IgD-negative memory B cell (primary cell): ENCODE results near the gene CDC45. TPM values are rescaled to one million over a fixed set of nuclear protein-coding genes. Genes with fewer than 3 reads are reported as not detected.
"Not testable (repeated sequence)": the region's sequence is repeated elsewhere in the genome, so short reads cannot be mapped to it uniquely, and the experiment has no call there.

Experiments used
- H3K27ac Mint-ChIP-seq, 3 donors: one replicate each; pipeline ENCODE4 v1.8.0; 2020 to 2022; ENCODE audit warnings: mild to moderate bottlenecking in 3 of 3, mixed read lengths in 3 of 3, moderate library complexity in 1 of 3
- H3K27me3 Mint-ChIP-seq: one replicate; pipeline ENCODE4 v1.8.0; 2021; ENCODE audit warnings: mixed read lengths
- H3K36me3 Mint-ChIP-seq: one replicate; pipeline ENCODE4 v1.8.0; 2020; ENCODE audit warnings: mild to moderate bottlenecking, mixed read lengths
- H3K4me1 Mint-ChIP-seq, 3 donors: one replicate each; pipeline ENCODE4 v1.8.0; 2020 to 2022; ENCODE audit warnings: mixed read lengths in 3 of 3, mild to moderate bottlenecking in 1 of 3
- H3K4me3 Mint-ChIP-seq, 4 donors: one replicate each; pipeline ENCODE4 v1.8.0; 2020 to 2022; ENCODE audit warnings: mild to moderate bottlenecking in 4 of 4, mixed read lengths in 4 of 4, moderate library complexity in 3 of 4
- H3K9me3 Mint-ChIP-seq, 3 donors: one replicate each; pipeline ENCODE4 v1.8.0; 2020 to 2021; ENCODE audit warnings: mixed read lengths in 3 of 3, mild to moderate bottlenecking in 1 of 3
- polyA plus RNA-seq: library from polyadenylated mRNA; unstranded; fragments of 300-500 nt; fragmentation: Illumina TruSeq; gene quantifications from one replicate; pipeline ENCODE4 v1.2.3, GENCODE V29; 2021

The CDC45 gene
- polyA plus RNA-seq, 1 donor from 2014 or later: 0.39 TPM

DNA sequence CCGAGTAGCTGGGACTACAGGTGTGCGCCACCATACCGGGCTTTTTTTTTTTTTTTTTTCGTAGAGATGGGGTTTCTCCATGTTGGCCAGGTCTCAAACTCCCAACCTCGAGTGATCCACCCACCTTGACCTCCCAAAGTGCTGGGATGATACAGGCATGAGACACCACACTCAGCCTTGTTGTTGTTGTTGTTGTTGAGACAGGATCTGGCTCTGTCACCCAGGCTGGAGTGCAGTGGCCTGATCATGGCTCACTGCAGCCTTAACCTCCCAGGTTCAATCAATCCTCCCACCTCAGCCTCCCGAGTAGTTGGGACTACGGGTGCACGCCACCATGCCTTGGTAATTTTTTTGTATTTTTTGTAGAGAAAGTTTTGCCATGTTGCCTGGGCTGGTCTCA lies 67.9 kb downstream of the CDC45 start:
- Mint-ChIP-seq H3K4me1 (no peaks in the 10 kb centered on the region), H3K9me3 (no peaks in the 10 kb centered on the region), H3K27ac (no peak overlapping the region), H3K4me3 (no peak overlapping the region), H3K36me3 (peaks cover 2% of the 10 kb centered on the region), H3K27me3 (peaks cover 8% of the 10 kb centered on the region)

DNA sequence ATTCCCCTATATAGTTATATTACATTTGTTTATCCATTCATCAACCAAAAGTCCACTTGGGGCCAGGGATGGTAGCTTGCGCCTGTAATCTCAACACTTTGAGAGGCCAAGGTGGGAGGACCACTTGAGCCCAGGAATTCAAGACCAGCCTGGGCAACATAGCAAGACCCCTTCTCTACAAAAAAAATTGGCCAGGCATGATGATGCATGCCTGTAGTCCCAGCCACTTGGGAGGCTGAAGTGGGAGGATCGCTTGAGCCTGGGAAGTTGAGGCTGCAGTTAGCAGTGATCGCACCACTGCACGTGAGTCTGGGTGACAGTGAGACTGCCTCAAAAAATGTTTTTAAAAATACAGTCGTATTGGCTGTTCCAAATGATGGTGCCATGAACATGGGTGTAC lies 68.7 kb downstream of the CDC45 start:
- H3K4me3 Mint-ChIP-seq, H3K27ac Mint-ChIP-seq, H3K27me3 Mint-ChIP-seq, H3K36me3 Mint-ChIP-seq, H3K9me3 Mint-ChIP-seq, H3K4me1 Mint-ChIP-seq: not testable (repeated sequence)

DNA sequence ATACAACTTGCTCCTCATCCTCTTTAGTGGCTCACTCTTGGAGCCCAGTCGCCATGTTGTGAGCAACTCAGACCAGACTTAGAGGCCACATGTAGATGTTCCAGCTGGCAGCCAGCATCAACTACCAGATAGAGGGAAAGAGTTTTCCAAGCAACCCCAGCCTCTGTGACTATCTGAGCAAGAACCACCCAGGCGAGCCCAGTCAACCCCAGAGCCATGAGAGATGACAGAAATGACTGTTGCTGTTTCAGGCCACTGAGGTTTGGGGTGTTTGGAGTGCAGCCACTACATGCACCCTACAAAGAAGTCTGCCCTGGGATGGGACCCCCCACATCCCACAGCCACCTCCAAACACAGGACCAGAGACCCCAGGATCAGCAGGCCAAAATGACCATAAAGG lies 69.2 kb downstream of the CDC45 start:
- Mint-ChIP-seq H3K27me3 (peaks cover 8% of the 10 kb centered on the region), H3K4me1 (no peaks in the 10 kb centered on the region), H3K4me3 (no peak overlapping the region), H3K9me3 (peaks cover 0 to 1% (median 0%) of the 10 kb centered on the region in 3 donors), H3K36me3 (peaks cover 2% of the 10 kb centered on the region), H3K27ac (no peak overlapping the region)

DNA sequence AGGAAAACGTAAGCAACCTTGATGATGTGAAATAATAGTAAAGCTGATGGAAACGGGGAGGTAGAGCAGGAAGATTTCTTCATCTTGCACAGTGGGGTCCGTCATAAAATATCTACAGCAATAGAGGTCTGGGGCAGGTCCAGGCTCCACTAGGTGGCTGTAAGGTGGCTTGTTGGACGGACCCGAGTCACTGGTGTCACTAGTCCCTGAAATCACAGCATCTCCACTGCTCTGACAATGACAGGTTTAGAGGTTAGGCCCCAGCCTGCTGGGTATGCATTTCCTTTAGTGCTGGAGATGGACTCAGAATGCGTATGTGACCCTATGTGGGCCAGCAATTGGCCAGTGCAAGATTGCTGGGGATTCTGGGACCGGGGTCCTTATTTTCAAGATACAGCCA lies 69.7 kb downstream of the CDC45 start:
- Mint-ChIP-seq H3K27ac (no peak overlapping the region), H3K4me3 (no peak overlapping the region), H3K27me3 (peaks cover 8% of the 10 kb centered on the region), H3K36me3 (peaks cover 2% of the 10 kb centered on the region), H3K4me1 (no peaks in the 10 kb centered on the region), H3K9me3 (peaks cover 0 to 4% (median 0%) of the 10 kb centered on the region in 3 donors)

DNA sequence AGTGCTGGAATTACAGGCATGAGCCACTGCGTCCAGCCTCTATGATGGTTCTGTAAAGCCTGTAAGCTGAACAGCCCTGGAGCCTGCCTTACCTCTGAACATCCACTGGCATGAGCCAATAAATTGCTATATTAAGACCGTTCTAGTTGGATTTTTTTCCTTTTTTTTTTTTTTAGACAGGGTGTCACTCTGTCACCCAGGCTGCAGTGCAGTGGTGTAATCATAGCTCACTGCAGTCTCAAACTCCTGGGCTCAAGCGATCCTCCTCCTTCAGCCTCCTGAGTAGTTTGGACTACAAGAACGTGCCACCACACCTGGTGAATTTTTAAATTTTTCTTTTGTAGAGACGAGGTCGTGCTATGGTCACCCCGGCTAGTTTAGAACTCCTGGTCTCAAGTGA lies 70.7 kb downstream of the CDC45 start:
- Mint-ChIP-seq H3K36me3 (peaks cover 2% of the 10 kb centered on the region), H3K4me3 (no peak overlapping the region), H3K9me3 (peaks cover 0 to 4% (median 0%) of the 10 kb centered on the region in 3 donors), H3K27me3 (peaks cover 10% of the 10 kb centered on the region), H3K4me1 (no peaks in the 10 kb centered on the region), H3K27ac (no peak overlapping the region)

DNA sequence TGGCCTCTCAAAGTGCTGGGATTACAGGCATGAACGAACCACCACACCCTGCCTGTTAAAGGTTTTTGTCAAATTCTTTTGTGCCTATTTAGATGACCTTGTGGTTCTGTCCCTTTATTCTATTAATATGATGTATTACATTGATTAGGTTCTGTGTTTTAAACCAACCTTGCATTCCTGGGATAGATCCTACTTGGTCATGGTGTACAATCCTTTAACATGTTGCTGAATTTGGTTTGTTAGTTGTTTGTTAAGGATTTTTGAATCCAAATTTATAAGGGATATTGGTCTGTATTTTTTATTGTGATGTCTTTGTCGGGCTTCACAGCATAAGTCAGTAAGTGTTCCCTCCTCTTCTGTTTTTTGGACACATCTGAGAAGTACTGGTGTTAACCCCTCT lies 73.5 kb downstream of the CDC45 start:
- Mint-ChIP-seq H3K27me3 (peaks cover 9% of the 10 kb centered on the region), H3K4me1 (no peaks in the 10 kb centered on the region), H3K4me3 (no peak overlapping the region), H3K27ac (no peak overlapping the region), H3K9me3 (peaks cover 0 to 4% (median 0%) of the 10 kb centered on the region in 3 donors), H3K36me3 (peaks cover 2% of the 10 kb centered on the region)

DNA sequence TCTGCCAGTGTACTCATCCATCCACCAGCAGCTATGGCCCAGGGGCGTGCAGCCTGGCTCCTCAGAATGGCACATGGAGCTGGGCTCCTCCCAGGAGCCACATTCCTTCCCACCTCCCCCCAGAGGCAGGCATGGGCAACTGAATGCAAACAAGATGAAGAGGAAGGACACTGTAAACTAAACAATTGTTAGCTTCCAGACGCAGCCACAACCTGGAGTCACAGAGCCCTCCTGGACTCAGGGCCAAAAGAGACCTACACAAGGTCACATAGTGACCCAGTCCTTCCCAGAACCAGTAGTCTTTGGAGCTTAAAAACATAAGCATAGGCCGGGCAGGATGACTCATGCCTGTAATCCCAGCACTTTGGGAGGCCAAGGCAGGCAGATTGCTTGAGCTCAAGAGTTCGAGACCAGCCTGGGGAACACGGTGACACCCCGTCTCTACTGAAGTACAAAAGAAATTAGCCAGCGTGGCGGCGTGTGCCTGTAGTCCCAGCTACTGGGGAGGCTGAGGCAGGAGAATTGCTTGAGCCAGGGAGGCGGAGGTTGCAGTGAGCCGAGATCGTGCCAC lies 75.2 kb downstream of the CDC45 start:
- peaks cover 0 to 4% (median 0%) of the 10 kb centered on the region in 3 donors for H3K9me3 Mint-ChIP-seq
- no peak overlapping the region for H3K4me3 Mint-ChIP-seq
- no peak overlapping the region for H3K27ac Mint-ChIP-seq
- H3K27me3 Mint-ChIP-seq: peaks cover 6% of the 10 kb centered on the region
- no peaks in the 10 kb centered on the region for H3K4me1 Mint-ChIP-seq
- H3K36me3 Mint-ChIP-seq: peaks cover 2% of the 10 kb centered on the region

DNA sequence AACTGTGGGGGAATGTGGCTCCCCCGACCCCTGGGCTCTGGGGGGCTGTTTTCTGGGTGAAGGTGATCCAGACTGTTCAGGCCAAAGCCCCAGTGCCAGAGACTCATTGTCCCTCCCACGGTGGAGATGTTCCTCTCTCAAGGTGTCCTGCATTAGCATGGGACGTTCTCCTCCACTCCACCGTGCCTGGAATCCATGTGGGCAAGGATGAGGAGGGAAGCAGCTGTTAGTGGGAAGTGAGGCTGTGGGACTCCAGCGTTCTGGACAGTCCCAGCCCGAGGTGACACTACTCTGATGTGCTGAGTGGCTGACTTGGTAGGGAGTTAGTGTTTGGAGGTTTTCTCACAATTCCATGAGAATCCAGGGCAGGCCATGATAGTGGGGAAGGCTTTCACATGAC lies 75.9 kb downstream of the CDC45 start:
- H3K4me1 Mint-ChIP-seq: no peaks in the 10 kb centered on the region
- H3K9me3 Mint-ChIP-seq: peaks cover 0 to 4% (median 0%) of the 10 kb centered on the region in 3 donors
- H3K4me3 Mint-ChIP-seq: no peak overlapping the region
- peaks cover 6% of the 10 kb centered on the region for H3K27me3 Mint-ChIP-seq
- H3K27ac Mint-ChIP-seq: no peak overlapping the region
- peaks cover 2% of the 10 kb centered on the region for H3K36me3 Mint-ChIP-seq

DNA sequence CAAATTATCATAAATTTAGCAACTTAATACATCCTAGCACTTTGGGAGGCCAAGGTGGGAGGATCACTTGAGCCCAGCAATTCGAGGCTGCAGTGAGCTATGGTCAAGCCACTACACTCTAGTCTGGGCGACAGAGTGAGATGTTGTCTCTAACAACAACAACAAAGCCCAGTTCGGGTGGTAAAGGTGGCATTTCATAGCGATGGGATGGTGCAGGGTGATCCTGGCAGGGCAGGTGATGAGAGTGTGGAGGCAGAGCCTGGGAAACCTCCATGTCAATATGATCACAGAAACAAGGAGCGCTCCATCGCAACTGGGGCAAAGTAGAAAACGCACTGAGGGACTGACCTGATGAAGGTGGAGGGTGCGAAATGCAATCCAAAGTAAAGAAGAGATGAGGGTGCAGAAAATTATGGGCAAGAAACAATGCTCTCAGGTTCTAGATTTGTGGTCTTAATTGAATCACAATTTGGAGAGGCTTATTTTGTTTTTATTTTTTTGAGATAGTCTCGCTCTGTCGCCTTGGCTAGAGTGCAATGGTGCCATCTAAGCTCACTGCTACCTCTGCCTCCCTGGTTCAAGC lies 77.3 kb downstream of the CDC45 start:
- H3K4me3 Mint-ChIP-seq: no peak overlapping the region
- peaks cover 6% of the 10 kb centered on the region for H3K27me3 Mint-ChIP-seq
- H3K4me1 Mint-ChIP-seq: no peaks in the 10 kb centered on the region
- peaks cover 2% of the 10 kb centered on the region for H3K36me3 Mint-ChIP-seq
- H3K27ac Mint-ChIP-seq: no peak overlapping the region
- peaks cover 0 to 4% (median 0%) of the 10 kb centered on the region in 3 donors for H3K9me3 Mint-ChIP-seq

DNA sequence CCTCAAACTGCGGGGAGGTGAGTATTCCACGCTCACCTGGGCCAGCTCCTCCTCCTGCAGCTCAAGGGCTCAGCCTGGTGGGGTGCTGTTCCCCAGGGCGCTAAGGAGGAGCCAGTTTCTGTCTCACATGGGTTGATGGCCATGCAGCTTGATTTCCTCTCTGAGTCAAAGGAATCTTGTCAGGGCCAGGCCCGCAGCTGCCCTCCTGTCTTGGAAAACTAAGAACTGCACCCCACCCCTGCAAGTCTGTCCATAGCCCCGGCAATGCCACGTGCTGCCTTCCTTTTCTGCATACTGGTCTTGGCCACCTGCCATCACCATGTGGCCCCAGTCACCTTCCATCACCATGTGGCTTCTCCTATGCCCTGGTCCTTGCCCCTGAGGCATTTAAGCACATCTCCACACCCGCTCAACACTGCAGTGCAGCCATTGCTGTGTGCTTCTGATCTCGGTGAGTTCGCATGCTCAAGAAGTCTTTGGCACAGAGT lies 79.6 kb downstream of the CDC45 start:
- Mint-ChIP-seq H3K4me1 (no peaks in the 10 kb centered on the region), H3K27ac (no peak overlapping the region), H3K4me3 (no peak overlapping the region), H3K36me3 (no peaks in the 10 kb centered on the region), H3K27me3 (peaks cover 6% of the 10 kb centered on the region), H3K9me3 (peaks cover 0 to under 1% (median 0%) of the 10 kb centered on the region in 3 donors)

DNA sequence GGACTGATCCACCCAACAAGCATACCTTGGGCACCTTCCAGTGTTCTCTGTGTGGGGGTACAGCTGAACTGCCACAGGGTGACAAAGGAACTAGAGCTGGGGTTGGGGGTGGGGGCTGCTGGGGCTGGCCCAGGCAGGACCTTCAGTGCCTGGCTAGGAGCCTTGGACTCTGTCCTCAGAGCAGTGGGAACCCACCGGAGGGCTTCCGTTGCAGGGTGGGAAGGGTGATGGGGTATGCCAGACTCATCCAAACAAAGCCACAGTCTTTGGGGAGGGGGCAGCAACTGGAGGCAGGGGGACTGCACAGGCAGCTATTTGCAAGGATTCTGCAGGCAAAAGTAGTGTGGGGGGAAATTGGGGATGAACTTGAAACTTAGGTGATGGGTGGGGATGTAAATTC lies 80.2 kb downstream of the CDC45 start:
- H3K27me3 Mint-ChIP-seq: peaks cover 3% of the 10 kb centered on the region
- H3K4me1 Mint-ChIP-seq: no peaks in the 10 kb centered on the region
- peaks cover 0 to 4% (median 0%) of the 10 kb centered on the region in 3 donors for H3K9me3 Mint-ChIP-seq
- H3K27ac Mint-ChIP-seq: no peak overlapping the region
- H3K36me3 Mint-ChIP-seq: no peaks in the 10 kb centered on the region
- H3K4me3 Mint-ChIP-seq: no peak overlapping the region

DNA sequence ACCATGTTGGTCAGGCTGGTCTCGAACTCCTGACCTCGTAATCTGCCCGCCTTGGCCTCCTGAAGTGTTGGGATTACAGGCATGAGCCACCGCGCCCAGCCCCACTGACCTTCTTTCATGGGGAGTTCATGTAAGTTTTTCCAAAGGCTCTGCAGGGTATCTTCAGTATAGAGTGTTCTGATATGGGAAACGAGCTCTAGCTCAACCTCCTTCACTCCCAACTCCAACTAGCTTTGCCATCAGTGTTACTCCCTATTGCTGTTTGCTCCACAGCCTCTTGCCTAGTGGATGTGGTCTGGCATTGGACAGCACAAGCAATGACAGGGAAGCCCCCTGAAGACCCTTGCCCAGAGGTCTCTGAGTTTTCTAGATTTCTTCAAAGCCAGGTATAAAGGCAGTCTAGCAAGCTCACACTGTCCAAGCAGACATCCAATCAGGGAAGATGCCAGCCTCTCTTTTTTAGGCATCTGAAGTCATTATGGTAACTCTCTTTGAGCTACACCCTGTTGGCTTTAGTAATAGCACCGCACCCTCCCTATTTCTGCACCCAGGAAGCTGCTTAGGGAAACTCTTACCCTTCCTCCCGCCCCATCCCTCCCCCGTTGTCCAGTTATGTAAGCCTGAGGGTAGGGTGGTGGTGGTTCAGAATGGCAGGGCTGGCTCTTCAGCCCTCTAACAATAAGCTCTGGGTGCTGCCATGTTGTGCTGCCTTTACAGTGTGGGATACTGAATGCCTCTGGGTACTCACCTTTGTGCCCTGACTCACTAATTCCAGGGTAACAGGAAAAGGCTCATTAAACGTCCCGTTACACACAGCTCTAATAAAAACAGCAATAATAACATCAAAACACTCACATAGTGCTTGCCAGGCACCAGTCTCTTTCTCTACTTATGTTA lies 85.9 kb downstream of the CDC45 start:
- Mint-ChIP-seq H3K4me3 (no peak overlapping the region), H3K27ac (no peak overlapping the region), H3K4me1 (no peaks in the 10 kb centered on the region), H3K36me3 (no peaks in the 10 kb centered on the region), H3K27me3 (peaks cover 5% of the 10 kb centered on the region), H3K9me3 (peaks cover 0 to 4% (median 0%) of the 10 kb centered on the region in 3 donors)

DNA sequence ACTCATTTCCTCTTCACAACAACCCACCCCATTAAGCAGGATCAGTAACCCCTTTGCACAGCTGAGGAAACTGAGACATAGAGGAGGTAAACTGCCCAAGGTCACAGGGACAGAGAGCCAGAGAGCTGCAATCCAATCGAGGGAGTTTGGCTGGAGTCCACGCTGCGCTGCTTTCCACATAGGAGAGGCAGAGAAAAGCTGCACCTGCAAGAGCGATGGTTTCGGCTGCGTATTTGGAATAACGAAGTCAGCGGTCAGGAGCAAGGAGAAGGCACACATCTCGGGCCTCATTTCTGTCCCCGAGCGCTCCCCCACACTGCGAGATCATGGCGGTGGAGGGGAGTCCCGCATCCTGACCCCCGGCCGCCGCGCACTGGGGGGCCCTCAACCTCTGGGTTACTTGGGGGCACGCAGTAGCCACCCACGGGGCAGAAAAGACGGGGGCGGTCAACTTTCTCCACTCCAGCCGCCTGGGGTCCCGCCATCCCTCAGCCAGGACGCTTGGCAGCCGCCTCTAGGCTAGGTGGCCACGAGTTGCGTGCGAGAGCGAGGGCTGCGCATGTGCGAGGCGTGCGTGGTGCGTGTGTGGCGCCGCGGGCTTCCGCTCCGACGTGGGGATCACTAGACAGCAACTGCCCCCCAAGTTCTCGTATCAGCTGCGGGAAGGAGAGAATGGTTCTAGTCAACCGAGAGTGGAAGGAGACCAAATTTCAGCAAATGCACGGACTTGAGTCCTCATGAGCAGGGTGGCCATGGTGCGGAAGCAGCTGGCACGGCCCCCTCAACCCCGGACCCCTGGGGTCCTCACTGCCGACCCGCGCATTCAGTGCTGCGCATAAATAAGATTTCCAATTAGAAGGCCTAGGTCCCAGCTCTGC lies 86.8 kb downstream of the CDC45 start:
- Mint-ChIP-seq H3K4me1 (no peaks in the 10 kb centered on the region), H3K27me3 (peaks cover 5% of the 10 kb centered on the region), H3K4me3 (no peak overlapping the region), H3K9me3 (peaks cover 0 to 4% (median 0%) of the 10 kb centered on the region in 3 donors), H3K36me3 (no peaks in the 10 kb centered on the region), H3K27ac (no peak overlapping the region)

DNA sequence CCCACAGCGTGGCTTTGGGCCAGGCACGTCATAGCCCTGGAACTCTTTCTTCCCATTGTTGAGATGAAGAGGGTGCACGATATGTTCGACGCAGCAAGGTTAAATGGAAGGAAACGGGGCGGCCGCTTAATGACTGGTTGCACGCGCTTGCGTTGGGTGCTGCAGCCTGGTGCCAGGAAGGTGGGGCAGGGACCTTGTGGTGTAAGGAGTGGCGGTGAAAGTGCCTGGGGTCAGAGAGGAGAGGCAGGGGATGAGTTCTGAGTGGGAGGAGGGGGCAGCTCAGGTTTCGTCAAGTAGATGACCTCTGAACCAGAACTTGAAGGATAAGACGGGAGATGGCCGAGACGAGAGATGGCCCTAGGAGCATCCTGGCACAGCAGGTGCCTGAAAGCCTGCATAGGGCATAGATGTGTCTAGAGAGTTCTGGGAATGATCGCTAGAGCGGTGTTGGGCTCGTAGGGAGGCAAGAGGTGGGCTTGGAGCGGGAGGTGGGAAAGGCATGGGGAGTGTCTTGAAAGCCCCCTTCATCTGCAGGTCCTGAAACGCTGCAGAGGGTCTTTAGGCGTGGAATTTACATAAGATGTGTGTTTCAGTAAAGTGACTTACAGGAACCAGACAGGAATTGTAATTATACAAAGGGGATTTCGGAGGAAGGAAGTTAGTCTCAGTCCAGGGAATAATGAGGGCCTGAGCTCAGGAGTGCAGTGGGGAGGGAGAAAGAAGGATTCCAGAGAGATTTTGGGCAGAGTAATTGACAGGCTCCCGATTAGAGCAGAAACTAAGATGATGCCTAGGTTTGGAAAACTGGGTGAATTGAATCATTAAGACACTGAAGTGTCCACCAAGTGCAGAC lies 87.7 kb downstream of the CDC45 start:
- peak overlapping the region in 2 of 3 donors; percentile 3 to 34 for H3K27ac Mint-ChIP-seq

More for the DNA sequence above, 87.7 kb downstream of the CDC45 start:
- no peak overlapping the region for H3K4me3 Mint-ChIP-seq
- no peaks in the 10 kb centered on the region for H3K4me1 Mint-ChIP-seq
- H3K27me3 Mint-ChIP-seq: peaks cover 9% of the 10 kb centered on the region
- H3K9me3 Mint-ChIP-seq: peaks cover 0 to 4% (median 0%) of the 10 kb centered on the region in 3 donors
- no peaks in the 10 kb centered on the region for H3K36me3 Mint-ChIP-seq
